HG02642 (cell line): ENCODE data around the gene DEDD2.

Experiments used
- ATAC-seq: cut with Tn5 transposase; IDR thresholded peaks from one replicate; pipeline ENCODE4 v1.9.1; 2021; ENCODE audit warnings: mild to moderate bottlenecking; ENCODE audit not compliant: unreplicated experiment, poor library complexity

The DEDD2 gene

GRCh38 chr19:42249149-42249750, 31.8 kb upstream of the DEDD2 start:
- no peak for ATAC-seq

- no peak for ATAC-seq
Measured at GRCh38 chr19:42248270-42249148, 31.0 kb upstream of the DEDD2 start.

- no peak for ATAC-seq
Measured at GRCh38 chr19:42247640-42248199, 30.2 kb upstream of the DEDD2 start.

GRCh38 chr19:42246922-42247639, 29.6 kb upstream of the DEDD2 start:
- no peak for ATAC-seq

DNA sequence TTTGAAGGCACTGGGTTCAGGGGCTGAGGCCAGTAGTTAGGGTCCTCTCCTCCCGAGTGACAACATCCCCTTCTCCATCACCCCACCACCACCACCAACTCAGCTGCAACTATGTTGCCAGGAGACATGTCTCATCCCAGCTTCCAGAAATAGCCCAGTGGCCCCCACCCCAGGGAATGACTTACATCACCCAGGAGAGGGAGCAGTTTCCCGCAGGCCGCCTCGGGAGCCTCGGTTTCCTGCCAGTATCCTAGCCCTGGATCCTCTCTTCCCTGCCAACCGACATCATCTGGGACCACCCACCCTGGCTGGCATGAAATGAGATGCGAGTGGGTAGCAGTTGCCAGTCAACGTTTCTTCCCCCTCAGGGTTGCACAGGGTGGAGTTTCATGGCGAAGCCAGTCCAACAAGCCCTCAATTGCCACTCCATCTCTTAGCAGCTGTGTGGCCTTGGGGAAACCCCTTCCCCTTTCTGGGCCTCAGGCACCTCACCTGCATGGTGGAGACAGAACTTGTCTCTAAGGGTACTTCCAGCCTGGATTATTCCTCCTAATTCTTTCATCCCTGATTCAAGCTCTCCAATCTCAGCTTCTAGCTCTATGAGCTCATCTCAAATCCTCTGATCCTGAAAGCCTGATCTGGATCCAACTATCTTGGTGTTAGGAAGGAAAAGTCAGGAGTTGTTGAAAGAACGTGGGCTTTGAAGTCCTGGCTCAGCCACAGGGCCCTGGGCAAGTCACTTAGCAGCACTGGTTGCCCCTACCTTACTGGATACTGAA, 28.9 kb upstream of the DEDD2 start:
- ATAC-seq, result no peak

GRCh38 chr19:42245231-42245630, 27.8 kb upstream of the DEDD2 start:
- ATAC-seq, result no peak

GRCh38 chr19:42244347-42245220, 27.1 kb upstream of the DEDD2 start:
- peak; percentile 37 for ATAC-seq

GRCh38 chr19:42242512-42243409, 25.3 kb upstream of the DEDD2 start, which contains the start of gene GSK3A:
Gene GSK3A, minus strand, starts transcription at chr19:42242602. Its CDS starts 137 bp downstream, at chr19:42242465.
- ATAC-seq, result peak; percentile 66

DNA sequence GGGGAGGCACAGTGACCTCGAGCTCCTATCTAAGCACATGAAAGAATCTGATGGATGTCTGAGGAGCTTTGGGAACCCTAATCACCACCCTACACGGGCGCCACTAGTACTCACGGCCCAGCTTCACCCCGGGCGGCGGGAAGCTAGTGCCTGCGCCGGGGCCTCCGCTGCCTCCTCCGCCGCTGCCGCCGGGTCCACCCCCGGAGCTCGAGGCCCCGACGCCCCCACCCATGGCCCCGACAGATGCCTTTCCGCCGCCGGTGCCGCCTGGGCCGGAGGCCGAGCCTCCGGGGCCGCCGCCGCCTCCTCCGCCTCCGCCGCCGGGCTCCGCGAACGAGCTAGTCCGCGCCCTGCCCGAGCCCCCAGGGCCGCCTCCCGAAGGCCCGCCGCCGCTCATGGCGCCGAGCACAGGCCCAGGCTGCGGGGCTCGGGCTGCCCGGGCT, 24.6 kb upstream of the DEDD2 start:
- no peak for ATAC-seq

DNA sequence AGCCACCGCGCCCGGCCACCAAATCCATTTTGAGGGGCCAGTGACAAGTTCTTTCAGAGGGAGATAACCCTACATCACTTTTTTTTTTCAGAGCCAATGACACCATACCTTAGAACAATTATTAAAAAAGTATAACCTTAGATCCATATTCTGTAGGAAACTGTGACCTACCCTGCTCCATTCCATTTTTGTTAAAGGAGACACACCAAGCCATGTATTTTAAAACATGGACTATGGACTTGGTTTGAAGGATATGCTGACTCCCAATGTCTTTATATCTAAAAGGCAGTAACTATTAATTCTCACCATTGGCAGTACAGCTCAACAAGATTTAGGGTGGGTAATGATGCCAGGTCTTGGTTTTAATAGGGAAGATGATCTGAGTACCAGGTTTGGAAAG, 23.8 kb upstream of the DEDD2 start:
- no peak for ATAC-seq

GRCh38 chr19:42239544-42240220, 22.2 kb upstream of the DEDD2 start:
- no peak for ATAC-seq

DNA sequence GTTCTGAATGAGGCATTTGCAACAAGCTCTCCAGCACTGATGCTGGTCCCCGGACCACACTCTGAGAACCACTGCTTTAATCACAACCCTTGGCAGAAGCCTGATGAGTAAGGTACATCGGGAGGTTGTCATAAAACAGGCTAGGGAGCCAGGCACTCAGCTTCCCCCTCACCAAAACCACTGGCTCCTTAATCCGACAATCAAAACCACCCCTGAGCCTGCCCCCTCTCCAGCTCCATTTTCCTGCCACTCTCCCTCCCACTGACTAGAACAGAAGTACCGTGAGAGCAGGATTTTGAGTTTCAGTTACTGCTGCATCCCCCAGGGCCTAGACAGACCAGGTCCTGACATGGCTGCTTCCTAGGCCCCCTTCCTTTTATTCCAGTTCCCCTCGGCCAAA, 17.7 kb upstream of the DEDD2 start:
- no peak for ATAC-seq

GRCh38 chr19:42234364-42234763, 16.9 kb upstream of the DEDD2 start:
- no peak for ATAC-seq

- no peak for ATAC-seq
Measured at GRCh38 chr19:42233678-42234292, 16.3 kb upstream of the DEDD2 start.

DNA sequence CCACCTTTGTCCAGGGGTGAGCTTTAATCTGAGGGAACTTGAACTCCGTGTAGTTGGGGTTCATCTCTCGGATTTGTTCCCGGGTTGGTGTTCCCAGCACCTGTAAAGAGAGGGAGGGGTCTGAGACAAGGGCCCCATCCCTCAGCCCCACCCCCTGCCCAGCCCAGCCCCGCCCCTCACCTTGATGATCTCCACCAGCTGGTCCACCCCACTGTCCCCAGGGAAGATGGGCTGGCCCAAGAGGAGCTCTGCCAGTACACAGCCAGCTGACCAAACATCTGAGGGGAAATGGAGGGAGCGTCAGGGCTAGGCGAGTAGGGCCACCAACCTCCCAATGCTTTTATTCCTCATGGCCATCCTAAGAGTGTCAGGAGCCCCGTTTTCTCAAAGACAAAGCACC, 15.6 kb upstream of the DEDD2 start:
- ATAC-seq, result no peak

- ATAC-seq, result no peak
Measured at GRCh38 chr19:42232435-42232834, 15.0 kb upstream of the DEDD2 start.

GRCh38 chr19:42230571-42230970, 13.1 kb upstream of the DEDD2 start:
- no peak for ATAC-seq
